Measurements from ENCODE around the gene FBXL7.

Gene FBXL7

DNA sequence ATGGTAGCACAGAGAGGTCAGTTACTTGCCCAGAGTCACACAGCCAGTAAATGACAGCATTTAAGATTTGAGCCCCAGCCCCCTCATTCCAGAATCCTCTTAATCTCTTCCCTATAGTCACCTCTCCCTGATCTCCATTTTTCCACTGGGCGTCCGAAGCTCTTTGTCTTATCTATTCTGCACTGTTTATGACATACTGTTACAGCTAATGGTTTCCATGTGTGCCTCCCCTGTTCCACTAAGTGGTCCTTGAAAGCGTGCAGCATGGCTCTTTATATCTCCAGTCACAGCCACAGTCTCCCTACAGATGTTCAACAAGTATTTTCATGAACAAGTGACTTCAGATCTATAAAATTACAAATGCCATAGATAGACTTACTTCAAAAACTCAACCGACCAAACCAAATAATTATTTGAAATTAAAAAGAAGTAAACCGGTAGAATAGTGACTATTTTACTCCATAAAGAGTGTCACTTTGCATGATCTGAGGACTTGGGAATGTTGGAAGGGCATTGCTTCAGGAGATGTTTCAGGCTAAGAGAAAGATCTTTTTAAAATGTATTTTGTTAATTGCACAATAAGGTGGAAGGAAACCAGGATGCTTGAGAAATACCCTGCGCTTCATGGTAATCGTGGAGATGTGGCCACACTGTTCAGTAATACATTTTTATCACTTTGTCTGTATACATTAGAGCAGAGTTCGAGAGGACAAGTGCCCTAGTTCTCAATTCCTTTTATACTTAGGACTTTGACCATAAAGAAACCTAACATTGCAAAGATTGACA lies 237.2 kb downstream of the FBXL7 start:
- no peak overlapping the region for H3K27ac ChIP-seq
- TF ChIP-seq, protein P1, sequence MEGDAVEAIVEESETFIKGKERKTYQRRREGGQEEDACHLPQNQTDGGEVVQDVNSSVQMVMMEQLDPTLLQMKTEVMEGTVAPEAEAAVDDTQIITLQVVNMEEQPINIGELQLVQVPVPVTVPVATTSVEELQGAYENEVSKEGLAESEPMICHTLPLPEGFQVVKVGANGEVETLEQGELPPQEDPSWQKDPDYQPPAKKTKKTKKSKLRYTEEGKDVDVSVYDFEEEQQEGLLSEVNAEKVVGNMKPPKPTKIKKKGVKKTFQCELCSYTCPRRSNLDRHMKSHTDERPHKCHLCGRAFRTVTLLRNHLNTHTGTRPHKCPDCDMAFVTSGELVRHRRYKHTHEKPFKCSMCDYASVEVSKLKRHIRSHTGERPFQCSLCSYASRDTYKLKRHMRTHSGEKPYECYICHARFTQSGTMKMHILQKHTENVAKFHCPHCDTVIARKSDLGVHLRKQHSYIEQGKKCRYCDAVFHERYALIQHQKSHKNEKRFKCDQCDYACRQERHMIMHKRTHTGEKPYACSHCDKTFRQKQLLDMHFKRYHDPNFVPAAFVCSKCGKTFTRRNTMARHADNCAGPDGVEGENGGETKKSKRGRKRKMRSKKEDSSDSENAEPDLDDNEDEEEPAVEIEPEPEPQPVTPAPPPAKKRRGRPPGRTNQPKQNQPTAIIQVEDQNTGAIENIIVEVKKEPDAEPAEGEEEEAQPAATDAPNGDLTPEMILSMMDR (IDR thresholded peaks at IDR 0.05; ENCODE audit: low read depth, low read length), result no peak

DNA sequence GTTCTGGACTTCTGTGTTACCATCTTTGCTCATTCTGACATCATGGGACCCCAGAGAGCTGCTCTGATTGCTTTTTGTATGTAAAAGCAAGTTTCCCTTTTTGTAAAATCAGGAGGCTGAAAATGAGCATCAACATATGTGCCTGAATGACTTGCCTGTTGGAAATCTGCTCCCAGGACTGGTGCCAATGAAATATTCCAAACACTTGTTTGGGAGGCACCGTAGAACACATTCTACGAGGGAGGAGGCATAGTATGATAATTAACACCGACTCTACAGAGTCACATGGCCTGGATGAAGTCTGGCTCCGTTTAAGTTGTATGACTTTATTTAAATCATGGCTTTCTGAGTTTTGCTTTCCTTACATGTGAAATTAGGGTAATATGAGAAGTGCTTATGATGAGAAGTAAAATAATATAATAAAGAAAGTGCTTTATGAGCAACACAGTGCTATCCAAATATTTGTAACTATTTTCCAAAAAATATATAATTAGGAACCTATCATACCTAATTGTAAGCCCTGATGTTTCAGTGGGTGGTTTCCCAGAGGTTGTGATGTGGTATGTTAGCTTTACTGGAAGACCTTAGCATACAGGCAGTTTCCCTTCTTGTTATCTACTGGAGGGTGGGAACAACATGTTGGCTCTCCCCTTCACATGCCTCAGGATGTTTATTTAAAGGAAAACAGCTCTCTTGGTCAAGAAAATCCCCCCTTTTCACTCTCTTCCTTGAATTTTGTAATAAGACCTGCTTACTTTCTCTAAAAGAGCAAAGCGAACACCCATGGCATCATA lies 238.1 kb downstream of the FBXL7 start:
- TF ChIP-seq, protein P1 (IDR thresholded peaks at IDR 0.05; ENCODE audit: low read depth, low read length), result no peak
- H3K27ac ChIP-seq, result no peak overlapping the region
- no peak overlapping the region for H3K4me3 ChIP-seq (ENCODE audit: low read depth, low read length)
- H3K9me3 ChIP-seq (ENCODE audit: severe bottlenecking), result peaks cover 2% of the 10 kb centered on the region
- H3K27me3 ChIP-seq (ENCODE audit: insufficient read depth, low read depth, severe bottlenecking), result no peaks in the 10 kb centered on the region
- DNase-seq, result no peak
- H3K36me3 ChIP-seq, result no peaks in the 10 kb centered on the region

More for the DNA sequence above, 237.2 kb downstream of the FBXL7 start:
- Histone ChIP-seq H3K9me3 (ENCODE audit: severe bottlenecking) (no peaks in the 10 kb centered on the region), H3K36me3 (no peaks in the 10 kb centered on the region), H3K27me3 (ENCODE audit: insufficient read depth, low read depth, severe bottlenecking) (no peaks in the 10 kb centered on the region), H3K4me3 (ENCODE audit: low read depth, low read length) (no peak overlapping the region)
- no peak for DNase-seq

DNA sequence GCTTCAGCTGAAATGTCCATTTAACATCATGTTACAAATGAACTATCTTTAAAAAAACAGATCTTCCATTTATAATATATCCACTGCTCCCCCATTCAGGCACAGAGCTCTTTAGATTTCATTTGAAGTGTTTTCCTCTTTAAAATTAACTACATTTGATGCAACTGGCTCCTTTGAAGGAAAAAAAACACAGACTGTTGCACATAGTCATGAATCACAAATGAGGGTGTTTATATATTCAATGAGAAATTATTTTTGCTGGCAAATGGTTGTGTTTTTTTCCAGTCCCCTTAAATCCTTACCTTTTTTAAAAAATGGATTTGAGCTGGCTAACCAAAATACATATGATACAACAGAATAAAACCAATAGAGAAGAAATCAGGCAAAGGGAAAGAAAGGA lies 240.4 kb downstream of the FBXL7 start:
- H3K27me3 ChIP-seq (ENCODE audit: insufficient read depth, low read depth, severe bottlenecking), result no peaks in the 10 kb centered on the region
- H3K9me3 ChIP-seq (ENCODE audit: severe bottlenecking), result peaks cover 14% of the 10 kb centered on the region
- H3K27ac ChIP-seq, result no peak overlapping the region
- no peaks in the 10 kb centered on the region for H3K36me3 ChIP-seq
- DNase-seq, result no peak
- H3K4me3 ChIP-seq (ENCODE audit: low read depth, low read length), result no peak overlapping the region
- TF ChIP-seq, protein P1 (IDR thresholded peaks at IDR 0.05; ENCODE audit: low read depth, low read length), result no peak

DNA sequence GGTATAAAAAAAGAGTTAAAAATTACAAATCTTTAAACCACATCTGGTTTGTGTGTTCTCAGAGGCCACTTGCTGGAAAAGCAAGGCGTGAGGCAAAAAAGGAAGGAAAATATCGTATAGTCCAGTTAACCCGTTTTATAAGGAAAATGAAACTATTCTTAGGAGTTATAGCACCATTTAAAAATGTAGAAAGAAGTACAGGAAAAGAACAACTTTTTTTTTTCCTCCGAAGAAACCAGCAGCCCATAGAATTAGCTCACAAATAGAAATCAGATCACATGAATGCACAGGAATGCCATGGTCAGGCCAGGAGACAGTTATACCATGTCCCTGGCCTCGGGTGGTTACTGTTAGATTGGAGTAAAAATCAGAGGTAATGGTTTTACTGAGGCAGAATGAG lies 241.6 kb downstream of the FBXL7 start:
- TF ChIP-seq, protein P1 (IDR thresholded peaks at IDR 0.05; ENCODE audit: low read depth, low read length), result no peak
- DNase-seq, result no peak

DNA sequence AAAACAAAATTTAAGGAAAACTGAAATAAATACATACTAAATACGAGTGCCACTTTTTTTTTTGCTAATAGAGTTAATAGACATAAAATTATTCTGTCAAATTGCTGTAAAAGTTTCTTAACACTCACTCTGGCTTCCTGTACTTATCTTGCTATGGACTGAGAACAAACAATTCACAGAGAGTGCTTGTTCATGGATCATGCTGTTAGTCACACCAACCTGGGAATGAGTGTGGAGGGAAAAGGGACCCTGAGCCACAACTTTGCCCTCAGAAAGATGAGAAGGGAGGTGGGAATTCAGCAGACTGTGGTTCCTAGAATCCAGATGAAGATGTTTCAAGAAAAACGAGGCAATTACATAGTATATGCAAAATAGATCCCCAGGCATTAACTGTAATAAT lies 246.9 kb downstream of the FBXL7 start:
- Histone ChIP-seq H3K27ac (no peak overlapping the region), H3K36me3 (no peaks in the 10 kb centered on the region), H3K9me3 (ENCODE audit: severe bottlenecking) (peaks cover 14% of the 10 kb centered on the region), H3K27me3 (ENCODE audit: insufficient read depth, low read depth, severe bottlenecking) (no peaks in the 10 kb centered on the region), H3K4me3 (ENCODE audit: low read depth, low read length) (no peak overlapping the region)
- TF ChIP-seq, protein P1 (IDR thresholded peaks at IDR 0.05; ENCODE audit: low read depth, low read length), result no peak
- DNase-seq, result no peak

More for the DNA sequence above, 241.6 kb downstream of the FBXL7 start:
- Histone ChIP-seq H3K27me3 (ENCODE audit: insufficient read depth, low read depth, severe bottlenecking) (no peaks in the 10 kb centered on the region), H3K4me3 (ENCODE audit: low read depth, low read length) (no peak overlapping the region), H3K36me3 (no peaks in the 10 kb centered on the region), H3K27ac (no peak overlapping the region), H3K9me3 (ENCODE audit: severe bottlenecking) (peaks cover 14% of the 10 kb centered on the region)

All from WERI-Rb-1 (cell line).